ENCODE data around the gene RERE. TPM values are rescaled to one million over a fixed set of nuclear protein-coding genes. Genes with fewer than 3 reads are reported as not detected.

The RERE gene
- total RNA-seq, 2 experiments from 2014 or later, result 73.1 to 211 TPM

- Histone ChIP-seq H3K4me3 (ENCODE audit: low read depth, low read length, poor library complexity, severe bottlenecking) (no peak overlapping the region), H4K20me1 (ENCODE audit: insufficient read depth, low read length) (peaks cover 11% of the 10 kb centered on the region; the same call in 1 of the 2 replicates), H3K9me2 (ENCODE audit: insufficient read depth, low read length) (no peaks in the 10 kb centered on the region), H3K4me1 (ENCODE audit: insufficient read depth, low read length, poor library complexity, severe bottlenecking) (peaks cover 2% of the 10 kb centered on the region), H3K36me3 (ENCODE audit: insufficient read depth, low read length) (no peaks in the 10 kb centered on the region), H3K27ac (ENCODE audit: low read depth, low read length, poor library complexity, severe bottlenecking) (no peak overlapping the region), H2AFZ (ENCODE audit: low read length) (no peak overlapping the region), H3K9me3 (ENCODE audit: low read length) (no peaks in the 10 kb centered on the region), H3K79me2 (ENCODE audit: insufficient read depth, low read depth, low read length) (peaks cover 11% of the 10 kb centered on the region; the same call in 1 of the 2 replicates), H3K4me2 (ENCODE audit: low read length) (no peak overlapping the region)
- no peak for DNase-seq (ENCODE audit: low spot score)
- intact Hi-C loops (cut with micrococcal nuclease; ENCODE audit: unreplicated experiment), result no loop called here
- ChIA-PET CTCF (ENCODE audit: unreplicated experiment) (no interaction called here), POLR2A (interaction anchor here (1.3 kb wide), 1 partner anchor 21 kb away, joined by 4 read pairs; no protein-coding TSS in a partner anchor)
- TF ChIP-seq EZH2phosphoT487 (IDR thresholded peaks at IDR 0.05; ENCODE audit: borderline replicate concordance, low read depth, low read length) (no peak), CTCF (conservative IDR thresholded peaks at IDR 0.05; ENCODE audit: low read length) (no peak)
- no TSS peak for BruUV-seq (replicated peaks)
Observed at GRCh38 chr1:8679929-8680663, 137.3 kb downstream of the RERE start.

GRCh38 chr1:8679395-8679800 is 138.0 kb downstream of the RERE start:
- no peak for DNase-seq (ENCODE audit: low spot score)
- Histone ChIP-seq H3K27ac (ENCODE audit: low read depth, low read length, poor library complexity, severe bottlenecking) (no peak overlapping the region), H3K9me3 (ENCODE audit: low read length) (no peaks in the 10 kb centered on the region), H3K4me2 (ENCODE audit: low read length) (no peak overlapping the region), H3K9me2 (ENCODE audit: insufficient read depth, low read length) (no peaks in the 10 kb centered on the region), H2AFZ (ENCODE audit: low read length) (no peak overlapping the region), H3K4me1 (ENCODE audit: insufficient read depth, low read length, poor library complexity, severe bottlenecking) (peaks cover 7% of the 10 kb centered on the region), H4K20me1 (ENCODE audit: insufficient read depth, low read length) (peaks cover 11% of the 10 kb centered on the region; the same call in 1 of the 2 replicates), H3K4me3 (ENCODE audit: low read depth, low read length, poor library complexity, severe bottlenecking) (no peak overlapping the region), H3K36me3 (ENCODE audit: insufficient read depth, low read length) (no peaks in the 10 kb centered on the region), H3K79me2 (ENCODE audit: insufficient read depth, low read depth, low read length) (peaks cover 11% of the 10 kb centered on the region; the same call in 1 of the 2 replicates)
- POLR2A ChIA-PET, result interaction anchor here (1.3 kb wide), 1 partner anchor 22 kb away, joined by 4 read pairs; no protein-coding TSS in a partner anchor
- intact Hi-C loops (cut with micrococcal nuclease; ENCODE audit: unreplicated experiment), result no loop called here
- BruUV-seq (replicated peaks), result no TSS peak
- TF ChIP-seq CTCF (conservative IDR thresholded peaks at IDR 0.05; ENCODE audit: low read length), result no peak
- CTCF ChIA-PET (ENCODE audit: unreplicated experiment), result no interaction called here

Data from OCI-LY7 (cell line).